Tracheal epithelial cell (primary cell): ENCODE results near the gene SF3B5. TPM values are rescaled to one million over a fixed set of nuclear protein-coding genes. Genes with fewer than 3 reads are reported as not detected.

Experiments
- total RNA-seq: library from RNA; depleted of rRNA; stranded (reverse); fragments of >200 nt; gene quantifications from 2 replicates; pipeline ENCODE4 v1.2.1, GENCODE V29; 2014

The SF3B5 gene
- 81.7 and 101 TPM in 2 replicates for total RNA-seq

DNA sequence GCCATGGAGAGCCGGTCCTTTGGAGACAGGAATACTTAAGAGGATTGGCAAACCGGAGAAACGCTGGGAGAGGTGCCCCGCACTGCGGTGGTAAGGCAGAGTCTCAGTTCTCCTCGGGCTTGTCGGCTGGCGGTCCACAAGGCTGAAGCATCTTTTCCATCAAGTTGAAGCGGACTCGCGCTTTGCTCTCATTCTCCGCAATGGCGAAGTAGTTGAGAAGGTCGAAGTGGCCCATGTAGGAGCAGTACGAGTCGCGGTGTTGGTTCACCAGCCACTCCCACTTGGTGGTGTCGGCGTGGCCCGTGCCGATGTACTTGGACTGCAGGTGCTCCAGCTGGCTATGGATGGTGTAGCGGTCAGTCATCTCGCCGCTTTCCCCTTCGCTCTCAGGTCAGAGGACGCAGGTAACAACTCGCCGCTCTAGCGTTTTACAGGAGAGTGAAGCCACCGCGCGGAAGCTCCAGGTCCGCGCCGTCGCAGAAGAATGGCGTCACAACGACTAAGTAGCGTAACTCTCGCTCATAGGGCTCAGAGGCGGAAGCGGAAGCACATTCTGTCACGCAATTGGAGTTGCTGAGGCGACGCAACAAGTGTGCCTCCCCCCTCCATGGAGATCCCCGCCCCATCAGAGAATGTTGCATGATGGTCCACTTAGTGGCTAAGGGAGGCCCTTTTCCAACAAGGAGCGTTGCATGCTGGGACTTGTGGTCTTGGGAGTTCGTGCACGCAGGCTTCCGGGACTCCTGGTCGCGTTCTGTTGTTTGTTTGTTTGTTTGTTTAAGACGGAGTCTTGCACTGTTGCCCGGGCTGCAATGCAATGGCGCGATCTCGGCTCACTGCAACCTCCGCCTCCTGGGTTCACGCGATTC, at the start of gene SF3B5:
Gene SF3B5 (minus strand): TSS at position 440 of the 869 bp plus-strand sequence. CDS start 76 bp downstream, at position 364.

Other genes with a start within 250 kb of the SF3B5 start
- not detected in 2 replicates for gene ZC2HC1B, start 231.1 kb downstream of the SF3B5 start, total RNA-seq
- 3.2 and 4.3 TPM in 2 replicates for gene PLAGL1, start 87.3 kb downstream of the SF3B5 start, total RNA-seq
- 2.2 TPM in 1 of 2 replicates, not detected in the other for gene STX11, start 54.9 kb upstream of the SF3B5 start, total RNA-seq
- 24.5 and 31.6 TPM in 2 replicates for gene UTRN, start 189.8 kb upstream of the SF3B5 start, total RNA-seq